Measurements from ENCODE around the gene CAB39.

GRCh38 chr2:230864122-230864604 is 151.5 kb downstream of the CAB39 start:
- TF ChIP-seq CTCF (IDR thresholded peaks at IDR 0.05) = no peak
- TF ChIP-seq FOXM1 (IDR thresholded peaks at IDR 0.05; ENCODE audit: low read depth) = no peak
- no peak for TF ChIP-seq TAF1 (IDR thresholded peaks at IDR 0.05; ENCODE audit: borderline replicate concordance, low read depth, low read length)
- no peak for TF ChIP-seq USF2 (IDR thresholded peaks at IDR 0.05; ENCODE audit: borderline replicate concordance, low read depth, low read length)
- TF ChIP-seq POLR2AphosphoS5 (IDR thresholded peaks at IDR 0.05; ENCODE audit: low read depth, low read length) = no peak
- no peak for TF ChIP-seq EP300 (IDR thresholded peaks at IDR 0.05; ENCODE audit: borderline replicate concordance in 1 of 2, low read depth in 1 of 2, low read length in 1 of 2)
- TF ChIP-seq TCF12 (IDR thresholded peaks at IDR 0.05) = no peak
- no peak for TF ChIP-seq ELF1 (IDR thresholded peaks at IDR 0.05)

All from SK-N-SH (cell line).